Keratinocyte (primary cell): Measurements from ENCODE around the gene ABHD12B.

ENCODE experiments used
- EZH2 ChIP-seq: IDR thresholded peaks from one replicate; pipeline ENCODE4 v1.6.1; 2012; ENCODE audit warnings: inconsistent platforms, mild to moderate bottlenecking, low read length, moderate library complexity
- TF ChIP-seq, protein P1 (sequence below), 3 experiments: IDR thresholded peaks in 1 of 3; conservative IDR thresholded peaks in 1 of 3; optimal IDR thresholded peaks in 1 of 3; 2 replicates in 2 of 3; 3 replicates in 1 of 3; pipeline versions ENCODE3 to v1.5.1; 2011; ENCODE audit warnings: low read length in 3 of 3, mild to moderate bottlenecking in 3 of 3, moderate library complexity in 2 of 3, control low read depth in 1 of 3, inconsistent platforms in 1 of 3; ENCODE audit not compliant: insufficient read depth in 2 of 3; ENCODE audit errors: extremely low read depth in 1 of 3

DNA sequence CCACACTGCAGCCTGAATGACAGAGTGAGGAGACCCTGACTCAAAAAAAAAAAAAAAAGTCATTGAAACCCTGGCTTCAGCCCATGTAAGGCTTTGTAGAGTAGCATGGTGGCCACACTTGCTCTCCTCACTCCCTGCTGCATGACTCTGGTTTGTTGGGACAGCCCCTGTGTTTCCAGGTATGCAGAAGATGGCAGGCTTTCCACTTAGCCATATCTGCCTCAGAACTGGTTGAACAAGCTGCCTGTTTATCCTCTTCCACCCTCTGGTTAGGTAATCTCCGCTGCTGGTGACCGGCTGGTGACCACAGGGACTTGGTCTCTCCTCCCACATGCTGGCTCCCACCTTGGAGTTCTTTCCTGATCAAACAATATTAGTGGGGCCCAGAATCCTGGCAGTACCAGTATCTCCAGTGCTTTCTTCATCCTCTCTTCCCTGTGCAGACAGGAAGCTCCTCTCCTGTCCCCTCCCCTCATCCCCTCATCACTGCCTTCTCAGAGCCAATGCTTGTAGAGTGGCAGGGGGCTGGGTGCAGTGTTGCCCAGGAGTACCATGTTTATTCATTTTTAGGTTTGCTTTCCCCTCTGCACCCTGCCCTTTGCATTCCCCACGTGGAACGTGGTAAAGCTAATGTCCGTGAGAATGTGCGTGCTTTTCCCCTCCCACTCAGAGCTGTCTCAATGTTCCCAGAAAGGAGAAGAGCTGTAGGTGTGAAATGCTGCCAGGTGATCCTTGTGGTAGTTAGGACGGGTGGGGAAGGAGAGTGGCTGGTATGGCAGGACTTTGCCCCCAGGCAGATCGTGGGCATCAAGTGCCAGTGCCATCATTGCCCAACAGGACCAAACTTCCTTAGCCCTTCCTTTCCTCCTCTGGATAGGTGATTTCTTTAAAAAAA is 11.3 kb downstream of the ABHD12B start:
- TF ChIP-seq, protein P1, sequence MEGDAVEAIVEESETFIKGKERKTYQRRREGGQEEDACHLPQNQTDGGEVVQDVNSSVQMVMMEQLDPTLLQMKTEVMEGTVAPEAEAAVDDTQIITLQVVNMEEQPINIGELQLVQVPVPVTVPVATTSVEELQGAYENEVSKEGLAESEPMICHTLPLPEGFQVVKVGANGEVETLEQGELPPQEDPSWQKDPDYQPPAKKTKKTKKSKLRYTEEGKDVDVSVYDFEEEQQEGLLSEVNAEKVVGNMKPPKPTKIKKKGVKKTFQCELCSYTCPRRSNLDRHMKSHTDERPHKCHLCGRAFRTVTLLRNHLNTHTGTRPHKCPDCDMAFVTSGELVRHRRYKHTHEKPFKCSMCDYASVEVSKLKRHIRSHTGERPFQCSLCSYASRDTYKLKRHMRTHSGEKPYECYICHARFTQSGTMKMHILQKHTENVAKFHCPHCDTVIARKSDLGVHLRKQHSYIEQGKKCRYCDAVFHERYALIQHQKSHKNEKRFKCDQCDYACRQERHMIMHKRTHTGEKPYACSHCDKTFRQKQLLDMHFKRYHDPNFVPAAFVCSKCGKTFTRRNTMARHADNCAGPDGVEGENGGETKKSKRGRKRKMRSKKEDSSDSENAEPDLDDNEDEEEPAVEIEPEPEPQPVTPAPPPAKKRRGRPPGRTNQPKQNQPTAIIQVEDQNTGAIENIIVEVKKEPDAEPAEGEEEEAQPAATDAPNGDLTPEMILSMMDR (optimal IDR thresholded peaks at IDR 0.05 in 1 of 3, IDR thresholded peaks at IDR 0.05 in 1 of 3, conservative IDR thresholded peaks at IDR 0.05 in 1 of 3; ENCODE audit: extremely low read depth in 1 of 3, insufficient read depth in 2 of 3, low read length in 3 of 3): no peak
- TF ChIP-seq EZH2: no peak
